HepG2 (cell line): ENCODE data around the gene MARCHF6. TPM values are rescaled to one million over a fixed set of nuclear protein-coding genes. Genes with fewer than 3 reads are reported as not detected.
A peak's percentile ranks its signal among the peaks of the same experiment; 100 is the strongest.

Experiments used
- ATAC-seq: fragments of 200-7000 bp; cut with Tn5 transposase; 3 replicates; pipeline ENCODE4 v1.9.1; 2020; ENCODE audit warnings: mild to moderate bottlenecking, moderate library complexity
- BruUV-seq: library from RNA; stranded (reverse); fragments of 400-500 nt; replicated peaks from 2 replicates; lab custom pipeline; 2021; lab: Mats Ljungman, UMichigan
- CTCF ChIA-PET: fragments of 300-600 bp; formaldehyde crosslinking; extraction: SDS; loops from one replicate; lab custom pipeline; 2021; ENCODE audit warnings: low total read pairs, inconsistent platforms, low intra/inter-chr PET ratio; lab: Yijun Ruan, JAX
- POLR2A ChIA-PET: fragments of 350-600 bp; sonication (Branson Sonifier 250); formaldehyde crosslinking; loops from one replicate; lab custom pipeline; 2020; ENCODE audit warnings: antibody characterized with exemption, inconsistent platforms; lab: Yijun Ruan, JAX
- DNase-seq: peaks from one replicate; pipeline ENCODE4 v3.0.0-alpha.2; 2015; ENCODE audit warnings: low spot score
- FAIRE-seq: peaks from 3 replicates; lab custom pipeline; 2011; peaks lifted over from hg19 to GRCh38; lab: Jason Lieb, UNC
- H2AFZ ChIP-seq: one replicate; pipeline ENCODE4 v1.6.1; 2011; ENCODE audit warnings: low read length, inconsistent platforms
- H3K27ac ChIP-seq: fragments of 300-600 bp; 3 replicates; pipeline ENCODE4 v1.8.0; 2011; ENCODE audit warnings: mixed run types, mild to moderate bottlenecking, mixed read lengths, low read length, inconsistent platforms; ENCODE audit not compliant: insufficient read depth; ENCODE audit errors: extremely low read length
- H3K27me3 ChIP-seq, 2 experiments: fragments of 200-600 bp in 1 of 2; 2 replicates in 1 of 2; 3 replicates in 1 of 2; pipeline versions ENCODE4 v1.6.0 to v1.8.0; 2011; ENCODE audit warnings: low read length in 2 of 2, mild to moderate bottlenecking in 2 of 2, moderate library complexity in 2 of 2, inconsistent platforms in 1 of 2; ENCODE audit not compliant: insufficient read depth in 2 of 2, control insufficient read depth in 1 of 2
- H3K36me3 ChIP-seq, 2 experiments: fragments of 200-600 bp in 1 of 2; replicated peaks in 1 of 2; 2 replicates in 1 of 2; 3 replicates in 1 of 2; pipeline versions ENCODE4 v1.5.1 to v1.8.0; 2011; ENCODE audit warnings: low read length in 2 of 2, inconsistent platforms in 1 of 2; ENCODE audit not compliant: insufficient read depth in 2 of 2, control insufficient read depth in 1 of 2
- H3K4me1 ChIP-seq: 2 replicates; pipeline ENCODE4 v1.5.1; 2012; ENCODE audit warnings: low read length, inconsistent platforms; ENCODE audit not compliant: insufficient read depth
- H3K4me2 ChIP-seq: 2 replicates; pipeline ENCODE4 v1.6.0; 2011; ENCODE audit warnings: low read depth, low read length, inconsistent platforms
- H3K4me3 ChIP-seq, 3 experiments: fragments of 200-600 bp in 1 of 3; sonication (generic), shearing (Covaris generic) in 1 of 3; replicated peaks in 1 of 3; 2 replicates each; pipeline ENCODE4 v1.5.1; 2011 to 2016; ENCODE audit warnings: low read length in 3 of 3, inconsistent platforms in 2 of 3, low read depth in 2 of 3, mild to moderate bottlenecking in 2 of 3, control low read depth in 1 of 3, mixed read lengths in 1 of 3; ENCODE audit not compliant: insufficient read depth in 1 of 3
- H3K79me2 ChIP-seq: one replicate; pipeline ENCODE4 v1.6.1; 2011; ENCODE audit warnings: low read length, inconsistent platforms; ENCODE audit not compliant: insufficient read depth
- H3K9ac ChIP-seq: 2 replicates; pipeline ENCODE4 v1.6.0; 2011; ENCODE audit warnings: mild to moderate bottlenecking, low read depth, low read length, inconsistent platforms; ENCODE audit not compliant: insufficient read depth
- H3K9me3 ChIP-seq: 2 replicates; pipeline ENCODE4 v1.5.1; 2012; ENCODE audit warnings: mild to moderate bottlenecking, low read length
- H4K20me1 ChIP-seq: 2 replicates; pipeline ENCODE4 v1.6.0; 2011; ENCODE audit warnings: inconsistent platforms, mild to moderate bottlenecking, low read length, moderate library complexity; ENCODE audit not compliant: insufficient read depth
- KLF11 ChIP-seq: IDR thresholded peaks from 2 replicates; pipeline ENCODE4 v1.6.1; 2016; ENCODE audit warnings: missing compliant biosample characterization
- KLF13 ChIP-seq: sonication (generic); formaldehyde crosslinking; IDR thresholded peaks from 2 replicates; pipeline ENCODE4 v1.4.0; 2020; ENCODE audit warnings: mild to moderate bottlenecking, missing genetic modification reagents
- RFX1 ChIP-seq: fragments of 450-650 bp; IDR thresholded peaks from 2 replicates; pipeline ENCODE4 v1.6.1; 2017
- TIGD3 ChIP-seq: sonication (generic); formaldehyde crosslinking; IDR thresholded peaks from 2 replicates; pipeline ENCODE4 v1.5.1; 2020; ENCODE audit warnings: mild to moderate bottlenecking, missing genetic modification reagents, borderline replicate concordance
- TSC22D2 ChIP-seq: sonication (generic); formaldehyde crosslinking; IDR thresholded peaks from 2 replicates; pipeline ENCODE4 v1.5.1; 2020; ENCODE audit warnings: missing genetic modification reagents, mild to moderate bottlenecking, borderline replicate concordance
- ZNF24 ChIP-seq: fragments of 450-650 bp; IDR thresholded peaks from 2 replicates; pipeline ENCODE4 v1.6.1; 2017; ENCODE audit warnings: antibody characterized with exemption, mild to moderate bottlenecking
- ZNF605 ChIP-seq: sonication (generic); formaldehyde crosslinking; IDR thresholded peaks from 2 replicates; pipeline ENCODE4 v1.8.0; 2022; ENCODE audit warnings: mild to moderate bottlenecking, missing genetic modification reagents
- WGBS: methylation state at CpG from one replicate; pipeline ENCODE4 v1.1.6; 2017; ENCODE audit warnings: low lambda C conversion rate; 5-methylcytosine and 5-hydroxymethylcytosine counted together
- in situ Hi-C: cut with HindIII; loops from 2 replicates; pipeline ENCODE4 v1.10.0; 2017; ENCODE audit warnings: low pct_unique_long_range_greater_than_20kb; ENCODE audit not compliant: extremely low pct_ligation_motif_present
- intact Hi-C: fragments of 100-400 bp; cut with micrococcal nuclease; formaldehyde crosslinking; loops from one replicate; pipeline ENCODE4 v1.10.0; 2022; ENCODE audit not compliant: unreplicated experiment
- polyA plus RNA-seq, 8 experiments: library from polyadenylated mRNA; depleted of rRNA in 3 of 8; stranded (reverse) in 7 of 8; unstranded in 1 of 8; fragments of >200 nt; fragmentation: Illumina TruSeq in 4 of 8; extraction: Trizol in 4 of 8; gene quantifications; 2 replicates each; pipeline versions ENCODE4 v1.2.1 to v1.2.3, GENCODE V29; 2011 to 2016; ENCODE audit warnings: low read depth in 4 of 8, missing spikeins in 1 of 8, mixed read lengths in 1 of 8; ENCODE audit not compliant: insufficient read depth in 1 of 8
- total RNA-seq, 5 experiments: library from RNA; depleted of rRNA; stranded (reverse); fragments of >200 nt; fragmentation: Illumina TruSeq; extraction: Trizol; gene quantifications; 2 replicates each; pipeline ENCODE4 v1.2.3, GENCODE V29; 2016; ENCODE audit warnings: low read depth in 1 of 5
- TF ChIP-seq, protein P1 (sequence below): sonication (generic); formaldehyde crosslinking; IDR thresholded peaks from 2 replicates; pipeline ENCODE4 v1.5.0; 2020; ENCODE audit warnings: missing genetic modification reagents

The MARCHF6 gene
- total and polyA plus RNA-seq, 2 of the 13 experiments (the other 11 are each of a cell fraction or from before 2014, with no cell fraction given), result 48.6 to 107 TPM

DNA sequence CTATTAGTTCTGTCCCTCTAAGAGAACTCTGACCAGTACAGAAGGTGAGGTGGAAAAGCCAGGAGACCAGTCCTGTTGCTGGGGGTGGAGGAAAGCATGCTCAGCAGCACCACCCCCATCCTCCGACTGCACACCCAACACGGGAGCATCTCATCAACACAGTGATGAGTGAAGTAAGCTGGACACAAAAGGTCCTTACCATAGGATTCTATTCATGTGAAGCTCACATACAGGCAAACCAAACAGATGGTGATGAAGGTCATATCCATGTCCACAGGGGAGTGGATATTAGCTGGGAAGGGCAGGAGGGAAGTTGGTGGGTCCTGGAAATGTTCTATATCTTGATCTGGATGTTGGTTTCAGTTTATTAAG lies 14.8 kb upstream of the MARCHF6 start (continued):
- TF ChIP-seq TIGD3 (CRISPR knock-in tag), result no peak
- no peak for TF ChIP-seq ZNF605 (CRISPR knock-in tag)
- TF ChIP-seq, protein P1, sequence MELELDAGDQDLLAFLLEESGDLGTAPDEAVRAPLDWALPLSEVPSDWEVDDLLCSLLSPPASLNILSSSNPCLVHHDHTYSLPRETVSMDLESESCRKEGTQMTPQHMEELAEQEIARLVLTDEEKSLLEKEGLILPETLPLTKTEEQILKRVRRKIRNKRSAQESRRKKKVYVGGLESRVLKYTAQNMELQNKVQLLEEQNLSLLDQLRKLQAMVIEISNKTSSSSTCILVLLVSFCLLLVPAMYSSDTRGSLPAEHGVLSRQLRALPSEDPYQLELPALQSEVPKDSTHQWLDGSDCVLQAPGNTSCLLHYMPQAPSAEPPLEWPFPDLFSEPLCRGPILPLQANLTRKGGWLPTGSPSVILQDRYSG (CRISPR knock-in tag), result no peak
- no peak for TF ChIP-seq TSC22D2 (CRISPR knock-in tag)
- TF ChIP-seq ZNF24, result no peak
- no peak for TF ChIP-seq KLF11

- Histone ChIP-seq H3K79me2 (no peaks in the 10 kb centered on the region), H3K27me3 (no peaks in the 10 kb centered on the region), H3K36me3 (no peaks in the 10 kb centered on the region), H3K4me2 (no peak overlapping the region), H2AFZ (no peak overlapping the region), H3K4me1 (peaks cover 13% of the 10 kb centered on the region), H3K27ac (no peak overlapping the region), H4K20me1 (no peaks in the 10 kb centered on the region), H3K4me3 (no peak overlapping the region), H3K9ac (no peak overlapping the region), H3K9me3 (no peaks in the 10 kb centered on the region)
- TF ChIP-seq RFX1 (0 out of 2 replicates have a peak, but pooled peaks have one; percentile 14), KLF13 (CRISPR knock-in tag) (no peak)
- CTCF ChIA-PET, result no interaction called here
- POLR2A ChIA-PET, result no interaction called here
- 50% methylated on average over 15 of the region's 19 CpGs for WGBS
- no peak for DNase-seq
- intact Hi-C loops, result no loop called here
- no peak for FAIRE-seq
- in situ Hi-C loops, result no loop called here
- ATAC-seq, result no peak
- BruUV-seq, result no TSS peak
Observed at GRCh38 chr5:10339058-10339811, 14.3 kb upstream of the MARCHF6 start.
